ENCODE results near the gene SEC14L5.

- no peak for TF ChIP-seq CTCF (conservative IDR thresholded peaks at IDR 0.05; ENCODE audit: low read depth, low read length)
- TF ChIP-seq POLR2A (IDR thresholded peaks at IDR 0.05; ENCODE audit: low read depth, low read length) = no peak
Observed at GRCh38 chr16:4945560-4946502, 12.3 kb upstream of the SEC14L5 start.
